ENCODE results near the gene KCNJ11. TPM values are rescaled to one million over a fixed set of nuclear protein-coding genes. Genes with fewer than 3 reads are reported as not detected.

The KCNJ11 gene
- total RNA-seq, 1 experiment from 2014 or later = 7.5 TPM

DNA sequence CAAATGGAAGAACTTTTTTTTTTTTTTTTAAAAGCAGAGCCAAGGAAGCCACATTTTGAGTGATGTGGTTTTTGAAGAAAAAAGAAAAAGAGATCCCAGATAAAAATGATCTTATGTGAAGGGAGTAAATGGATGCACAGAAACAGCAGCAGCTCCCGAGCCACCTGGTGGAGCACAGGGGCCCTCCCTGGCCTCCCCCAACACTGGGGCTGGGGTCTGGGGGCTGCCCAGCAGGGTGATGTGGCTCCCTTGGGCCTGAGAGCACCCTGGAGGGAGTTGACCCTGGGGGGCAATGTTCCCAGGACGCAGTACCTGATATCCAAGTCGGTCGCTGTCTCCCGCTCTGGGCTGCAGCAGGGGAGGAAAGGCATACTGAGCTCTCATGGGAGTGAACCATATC, 26.5 kb upstream of the KCNJ11 start:
- intact Hi-C loops (cut with micrococcal nuclease) = no loop called here
- BruUV-seq (replicated peaks) = no TSS peak
- H3K27me3 ChIP-seq (ENCODE audit: insufficient read depth, low read length) = peaks cover 46% of the 10 kb centered on the region
- no peak overlapping the region for H3K9ac ChIP-seq (ENCODE audit: low read length)
- no peak overlapping the region for H3K27ac ChIP-seq (ENCODE audit: low read depth, low read length)
- H3K4me3 ChIP-seq (replicated peaks in 1 of 2; ENCODE audit: low read depth in 1 of 2, low read length in 2 of 2) = no peak overlapping the region
- no peaks in the 10 kb centered on the region for H3K9me3 ChIP-seq (ENCODE audit: control insufficient read depth in 1 of 2, insufficient read depth in 1 of 2, low read depth in 1 of 2, low read length in 2 of 2)
- H3K36me3 ChIP-seq (ENCODE audit: control insufficient read depth in 1 of 2, insufficient read depth in 2 of 2, low read length in 2 of 2) = no peaks in the 10 kb centered on the region
- H3K79me2 ChIP-seq (ENCODE audit: insufficient read depth, low read length) = no peaks in the 10 kb centered on the region
- ChIA-PET POLR2A (no interaction called here), RAD21 (ENCODE audit: low non-redundant PET in 1 of 2, low total read pairs in 2 of 2, uncharacterized antibody in 2 of 2, unreplicated experiment in 2 of 2) (no interaction called here), CTCF (no interaction called here)
- H3K9me2 ChIP-seq (ENCODE audit: insufficient read depth) = no peaks in the 10 kb centered on the region
- no peaks in the 10 kb centered on the region for H4K20me1 ChIP-seq (ENCODE audit: insufficient read depth)
- no peaks in the 10 kb centered on the region for H3K4me1 ChIP-seq (ENCODE audit: control insufficient read depth in 1 of 2, insufficient read depth in 2 of 2, low read length in 2 of 2)
- TF ChIP-seq POLR2A (IDR thresholded peaks at IDR 0.05; ENCODE audit: borderline replicate concordance, extremely low read depth, insufficient read depth, insufficient read length) = no peak
- TF ChIP-seq ELF1 (IDR thresholded peaks at IDR 0.05; ENCODE audit: borderline replicate concordance, low read depth) = no peak
- no peak for TF ChIP-seq EGR1 (IDR thresholded peaks at IDR 0.05; ENCODE audit: low read depth)
- no peak for TF ChIP-seq FOSL1 (IDR thresholded peaks at IDR 0.05; ENCODE audit: low read depth)
- TF ChIP-seq CTCF (IDR thresholded peaks at IDR 0.05 in 2 of 3, conservative IDR thresholded peaks at IDR 0.05 in 1 of 3; ENCODE audit: borderline replicate concordance in 1 of 3, insufficient read depth in 1 of 3, low read depth in 2 of 3, low read length in 2 of 3) = no peak
- TF ChIP-seq EZH2 (IDR thresholded peaks at IDR 0.05) = no peak
- TF ChIP-seq, protein P1, sequence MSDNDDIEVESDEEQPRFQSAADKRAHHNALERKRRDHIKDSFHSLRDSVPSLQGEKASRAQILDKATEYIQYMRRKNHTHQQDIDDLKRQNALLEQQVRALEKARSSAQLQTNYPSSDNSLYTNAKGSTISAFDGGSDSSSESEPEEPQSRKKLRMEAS (IDR thresholded peaks at IDR 0.05) = no peak
- no peak for TF ChIP-seq SIN3A (IDR thresholded peaks at IDR 0.05; ENCODE audit: low read depth)
- TF ChIP-seq SRF (IDR thresholded peaks at IDR 0.05; ENCODE audit: low read depth) = no peak
- no peak for TF ChIP-seq CEBPB (IDR thresholded peaks at IDR 0.05; ENCODE audit: low read depth)
- TF ChIP-seq RAD21 (IDR thresholded peaks at IDR 0.05; ENCODE audit: low read depth) = no peak
- TF ChIP-seq SP1 (IDR thresholded peaks at IDR 0.05; ENCODE audit: low read depth) = no peak
- TF ChIP-seq TCF7L2 (IDR thresholded peaks at IDR 0.05; ENCODE audit: borderline replicate concordance, extremely low read depth, insufficient read depth, insufficient read length) = no peak
- ATAC-seq (no peak), DNase-seq (ENCODE audit: low read depth, low spot score) (no peak)
- no peak overlapping the region for H2AFZ ChIP-seq (ENCODE audit: low read depth, low read length, poor library complexity, severe bottlenecking)
- no peak overlapping the region for H3K4me2 ChIP-seq (ENCODE audit: low read length)

Measured in HCT116 (cell line).